LoVo (cell line): ENCODE data around the gene TNNI3.
"Not testable (repeated sequence)": the region's sequence is repeated elsewhere in the genome, so short reads cannot be mapped to it uniquely, and the experiment has no call there.

ENCODE experiments used
- DNase-seq: peaks from one replicate; pipeline ENCODE4 v3.0.0-alpha.2; 2016; ENCODE audit warnings: low spot score

TNNI3 gene

GRCh38 chr19:55112777-55113569 lies 44.6 kb downstream of the TNNI3 start:
- no peak for DNase-seq

GRCh38 chr19:55112246-55112776 lies 45.2 kb downstream of the TNNI3 start:
- no peak for DNase-seq

- DNase-seq, result no peak
Measured at GRCh38 chr19:55111238-55111831, 46.2 kb downstream of the TNNI3 start.

- no peak for DNase-seq
Measured at GRCh38 chr19:55109527-55110291, 47.8 kb downstream of the TNNI3 start.

GRCh38 chr19:55107252-55107651 lies 50.3 kb downstream of the TNNI3 start:
- not testable (repeated sequence) for DNase-seq

- DNase-seq, result no peak
Measured at GRCh38 chr19:55106591-55106990, 50.9 kb downstream of the TNNI3 start.

GRCh38 chr19:55105237-55105636 lies 52.3 kb downstream of the TNNI3 start:
- no peak for DNase-seq

- no peak for DNase-seq
Measured at GRCh38 chr19:55103190-55103589, 54.3 kb downstream of the TNNI3 start.
